Liver (tissue), 3 donors: ENCODE results near the gene MSH3.
A peak's percentile ranks its signal among the peaks of the same experiment; 100 is the strongest.

ENCODE experiments used
- EGR1 ChIP-seq, 2 donors: IDR thresholded peaks; 2 replicates each; pipeline ENCODE4 v1.6.1; 2016 to 2018; ENCODE audit warnings: antibody characterized with exemption in 2 of 2, low read depth in 2 of 2
- TAF1 ChIP-seq: conservative IDR thresholded peaks from 2 replicates; pipeline ENCODE4 v1.6.1; 2016; ENCODE audit warnings: antibody characterized with exemption, mild to moderate bottlenecking
- TF ChIP-seq, protein P1 (sequence below): fragments of 150-350 bp; IDR thresholded peaks from 2 replicates; pipeline ENCODE4 v1.5.1; 2017; ENCODE audit warnings: improper control_type of control experiment, low read depth, low read length; ENCODE audit not compliant: missing input control
- TF ChIP-seq, protein P2 (sequence below): IDR thresholded peaks from 2 replicates; pipeline ENCODE4 v1.6.1; 2016; ENCODE audit warnings: antibody characterized with exemption
- donor health status: healthy.
- donor health status: healthy.

DNA sequence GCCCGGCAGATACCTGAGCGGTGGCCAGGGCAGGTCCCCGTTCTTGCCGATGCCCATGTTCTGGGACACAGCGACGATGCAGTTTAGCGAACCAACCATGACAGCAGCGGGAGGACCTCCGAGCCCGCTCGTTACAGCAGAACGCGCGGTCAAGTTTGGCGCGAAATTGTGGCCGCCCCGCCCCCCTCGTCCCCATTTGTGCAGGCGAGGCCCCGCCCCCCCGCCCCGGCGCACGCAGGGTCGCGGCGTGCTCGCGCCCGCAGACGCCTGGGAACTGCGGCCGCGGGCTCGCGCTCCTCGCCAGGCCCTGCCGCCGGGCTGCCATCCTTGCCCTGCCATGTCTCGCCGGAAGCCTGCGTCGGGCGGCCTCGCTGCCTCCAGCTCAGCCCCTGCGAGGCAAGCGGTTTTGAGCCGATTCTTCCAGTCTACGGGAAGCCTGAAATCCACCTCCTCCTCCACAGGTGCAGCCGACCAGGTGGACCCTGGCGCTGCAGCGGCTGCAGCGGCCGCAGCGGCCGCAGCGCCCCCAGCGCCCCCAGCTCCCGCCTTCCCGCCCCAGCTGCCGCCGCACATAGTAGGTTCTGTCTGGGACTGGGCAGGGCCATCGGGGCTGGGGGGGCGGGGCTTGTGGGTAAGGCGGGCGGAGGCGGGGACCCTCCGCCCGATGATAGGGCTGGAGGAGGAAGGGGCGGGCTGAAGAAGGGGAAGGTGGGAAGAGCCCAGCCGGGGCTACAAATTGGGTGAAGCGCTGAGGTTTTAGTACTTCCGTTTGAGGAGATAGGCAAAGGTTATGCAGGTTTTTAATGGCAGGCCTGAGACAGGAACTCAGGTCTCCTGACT lies at the start of gene MSH3, which contains the start of gene DHFR:
- TF ChIP-seq, protein P1, sequence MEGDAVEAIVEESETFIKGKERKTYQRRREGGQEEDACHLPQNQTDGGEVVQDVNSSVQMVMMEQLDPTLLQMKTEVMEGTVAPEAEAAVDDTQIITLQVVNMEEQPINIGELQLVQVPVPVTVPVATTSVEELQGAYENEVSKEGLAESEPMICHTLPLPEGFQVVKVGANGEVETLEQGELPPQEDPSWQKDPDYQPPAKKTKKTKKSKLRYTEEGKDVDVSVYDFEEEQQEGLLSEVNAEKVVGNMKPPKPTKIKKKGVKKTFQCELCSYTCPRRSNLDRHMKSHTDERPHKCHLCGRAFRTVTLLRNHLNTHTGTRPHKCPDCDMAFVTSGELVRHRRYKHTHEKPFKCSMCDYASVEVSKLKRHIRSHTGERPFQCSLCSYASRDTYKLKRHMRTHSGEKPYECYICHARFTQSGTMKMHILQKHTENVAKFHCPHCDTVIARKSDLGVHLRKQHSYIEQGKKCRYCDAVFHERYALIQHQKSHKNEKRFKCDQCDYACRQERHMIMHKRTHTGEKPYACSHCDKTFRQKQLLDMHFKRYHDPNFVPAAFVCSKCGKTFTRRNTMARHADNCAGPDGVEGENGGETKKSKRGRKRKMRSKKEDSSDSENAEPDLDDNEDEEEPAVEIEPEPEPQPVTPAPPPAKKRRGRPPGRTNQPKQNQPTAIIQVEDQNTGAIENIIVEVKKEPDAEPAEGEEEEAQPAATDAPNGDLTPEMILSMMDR: no peak
- TF ChIP-seq, protein P2, sequence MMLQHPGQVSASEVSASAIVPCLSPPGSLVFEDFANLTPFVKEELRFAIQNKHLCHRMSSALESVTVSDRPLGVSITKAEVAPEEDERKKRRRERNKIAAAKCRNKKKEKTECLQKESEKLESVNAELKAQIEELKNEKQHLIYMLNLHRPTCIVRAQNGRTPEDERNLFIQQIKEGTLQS: no peak
- TF ChIP-seq EGR1 (IDR thresholded peaks at IDR 0.05; ENCODE audit: low read depth in 2 of 2) (peak in 1 of 2 donors; percentile 29), TAF1 (peak; percentile 57)
